ENCODE results near the gene MGAT4A.

GRCh38 chr2:98580656-98581284 lies 150.2 kb downstream of the MGAT4A start:
- TF ChIP-seq POLR2A (IDR thresholded peaks at IDR 0.05; ENCODE audit: insufficient read depth in 1 of 2, low read depth in 2 of 2, low read length in 2 of 2) (no peak), RORA (CRISPR knock-in tag; IDR thresholded peaks at IDR 0.05) (no peak), NR3C1 (CRISPR knock-in tag; IDR thresholded peaks at IDR 0.05) (no peak)
- TF ChIP-seq, protein P1, sequence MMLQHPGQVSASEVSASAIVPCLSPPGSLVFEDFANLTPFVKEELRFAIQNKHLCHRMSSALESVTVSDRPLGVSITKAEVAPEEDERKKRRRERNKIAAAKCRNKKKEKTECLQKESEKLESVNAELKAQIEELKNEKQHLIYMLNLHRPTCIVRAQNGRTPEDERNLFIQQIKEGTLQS (CRISPR knock-in tag; IDR thresholded peaks at IDR 0.05): no peak
